ENCODE data around the gene SLC6A7.

GRCh38 chr5:150206779-150207115 lies 16.9 kb downstream of the SLC6A7 start:
- TF ChIP-seq CTCF (IDR thresholded peaks at IDR 0.05): no peak
- TF ChIP-seq POLR2A (IDR thresholded peaks at IDR 0.05): no peak

All from stomach (tissue), 4 donors.